GM15510 (cell line): ENCODE measurements around the gene DNASE1L1.

Experiments
- POLR2A ChIP-seq: IDR thresholded peaks from 3 replicates; pipeline ENCODE4 v1.6.1; 2011; ENCODE audit warnings: borderline replicate concordance; ENCODE audit not compliant: insufficient read length; ENCODE audit errors: extremely low read depth

DNASE1L1 gene

DNA sequence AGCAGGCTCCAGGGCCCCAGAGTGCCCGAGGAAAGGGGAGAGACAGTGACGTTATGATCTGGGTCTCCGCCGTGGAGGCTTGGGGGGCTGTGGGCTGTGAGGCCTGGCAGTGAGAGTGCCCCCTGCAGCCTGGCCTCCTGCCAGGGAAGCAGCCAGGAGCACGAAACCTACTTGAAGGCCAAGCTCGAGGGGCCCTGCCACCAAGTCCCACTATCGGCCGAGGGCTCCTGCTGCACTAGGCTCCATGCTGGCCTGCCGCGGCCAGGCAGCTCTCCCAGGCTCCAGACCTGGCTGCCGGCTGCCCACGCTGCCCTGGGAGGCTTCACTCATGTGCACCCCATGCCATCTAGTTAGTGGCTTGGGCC is 53.3 kb downstream of the DNASE1L1 start:
- TF ChIP-seq POLR2A = no peak

DNA sequence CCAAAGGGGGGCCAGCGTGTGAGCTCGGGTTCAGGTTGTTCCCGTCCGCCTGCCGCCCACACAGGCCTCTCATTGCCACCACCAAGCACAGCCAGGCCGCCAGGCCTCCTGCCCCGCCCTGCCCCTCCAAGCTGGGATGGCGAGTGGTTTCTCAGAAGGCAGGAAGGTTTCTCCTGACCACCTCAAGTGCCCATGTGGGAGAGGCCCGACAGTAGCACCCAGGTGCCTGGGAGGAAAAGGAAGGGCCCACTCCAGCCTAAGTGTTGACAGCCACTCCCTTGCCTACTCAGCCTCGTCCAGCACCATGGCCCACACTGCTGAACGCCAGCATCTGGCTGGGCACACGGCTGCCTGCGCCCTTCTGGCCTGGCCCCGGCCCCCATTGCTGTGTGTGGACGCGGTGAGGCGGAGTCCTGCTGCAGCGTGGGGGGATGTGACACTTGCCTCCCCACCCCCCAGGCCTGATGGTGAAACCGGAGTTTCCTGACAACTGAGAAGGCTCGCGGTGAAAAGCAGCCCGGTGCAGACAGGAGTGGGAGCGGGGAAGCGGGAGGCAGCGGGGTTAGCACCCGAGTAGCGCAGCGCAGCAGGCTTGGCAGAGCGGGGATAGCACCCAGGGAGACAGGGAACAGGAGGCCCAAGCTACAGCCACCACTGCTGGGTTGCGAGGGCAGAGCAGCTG is 53.8 kb downstream of the DNASE1L1 start:
- TF ChIP-seq POLR2A = no peak

DNA sequence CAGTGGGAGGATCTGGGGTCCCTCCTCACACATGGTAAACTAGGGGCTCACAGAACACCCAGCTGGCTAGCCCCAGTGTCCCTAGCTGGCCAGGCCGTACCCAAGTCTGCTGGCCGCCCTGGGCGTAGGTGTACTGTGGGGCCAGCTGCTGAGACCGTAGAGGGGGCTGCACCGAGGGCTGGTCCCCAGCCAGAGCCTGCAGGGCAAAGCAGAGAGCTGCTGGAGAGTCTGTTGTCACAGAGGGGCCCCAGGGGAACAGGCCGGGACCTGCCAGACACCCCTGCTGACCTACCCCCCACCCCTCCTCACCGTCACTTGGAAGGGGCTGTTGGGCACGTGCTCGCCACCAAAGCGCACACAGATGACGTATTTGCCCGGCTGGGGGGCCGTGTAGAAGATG is 54.5 kb downstream of the DNASE1L1 start:
- no peak for TF ChIP-seq POLR2A

GRCh38 chrX:154354013-154354412 is 55.0 kb downstream of the DNASE1L1 start:
- TF ChIP-seq POLR2A = no peak

DNA sequence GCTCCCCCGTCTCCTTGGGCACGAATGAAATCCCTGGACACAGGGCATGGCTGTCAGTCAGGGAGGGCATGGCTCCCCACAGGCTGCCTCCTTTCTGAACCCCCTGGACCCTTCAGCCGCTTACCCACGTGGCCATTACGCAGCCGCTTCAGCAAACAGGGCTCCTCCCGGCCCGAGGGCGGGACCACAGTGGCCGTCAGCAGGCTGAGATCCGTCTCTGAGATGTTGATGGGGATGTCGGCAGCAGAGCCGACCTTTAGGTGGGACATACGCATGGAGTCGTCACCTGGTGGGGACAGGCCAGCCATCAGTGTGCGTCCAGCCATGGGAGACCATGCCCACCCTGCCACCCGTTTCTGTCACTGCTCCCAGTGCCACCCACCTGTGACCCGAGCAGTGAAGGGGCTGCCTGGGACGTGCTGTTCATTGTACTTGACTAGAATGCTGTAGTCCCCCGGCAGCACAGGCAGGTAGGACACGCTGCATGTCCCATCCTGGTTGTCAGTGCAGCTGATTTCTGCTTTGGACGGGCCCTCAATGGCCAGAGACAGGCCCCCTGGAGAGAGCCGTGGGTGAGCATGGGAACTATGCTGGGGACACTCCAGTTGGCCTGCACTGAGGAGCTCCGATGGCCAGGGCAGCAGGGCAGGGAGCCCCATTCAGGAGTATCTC is 55.7 kb downstream of the DNASE1L1 start:
- no peak for TF ChIP-seq POLR2A

DNA sequence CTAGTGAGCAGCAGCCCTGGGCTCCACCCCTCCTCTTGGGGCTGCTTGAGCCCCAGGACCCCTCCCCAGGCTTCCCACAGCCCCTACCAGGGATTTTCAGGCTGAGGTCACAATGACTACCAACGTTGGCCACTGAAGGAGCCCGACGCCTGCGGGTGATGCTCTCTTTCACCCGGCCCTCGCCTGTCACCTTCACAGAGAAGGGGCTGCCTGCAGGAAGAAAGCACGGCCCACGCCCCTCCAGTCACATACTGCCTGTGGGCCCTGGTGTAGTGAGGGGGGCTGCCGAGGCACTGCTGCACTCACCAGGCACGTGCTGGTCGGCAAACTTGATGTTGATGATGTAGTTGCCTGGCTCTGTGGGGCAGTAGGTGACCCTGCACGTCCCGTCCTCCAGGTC is 56.6 kb downstream of the DNASE1L1 start:
- no peak for TF ChIP-seq POLR2A

GRCh38 chrX:154352012-154352401 is 57.0 kb downstream of the DNASE1L1 start:
- TF ChIP-seq POLR2A = no peak
